Measurements from ENCODE around the gene MBOAT7. TPM values are rescaled to one million over a fixed set of nuclear protein-coding genes. Genes with fewer than 3 reads are reported as not detected.
A peak's percentile ranks its signal among the peaks of the same experiment; 100 is the strongest.

Gene MBOAT7
- total RNA-seq, 8 experiments from 2014 or later = 20.5 to 59.8 (median 30.3) TPM

GRCh38 chr19:54136864-54137698 is 52.3 kb downstream of the MBOAT7 start:
- Histone ChIP-seq H3K27ac (peak overlapping the region in 1 of 2 donors; percentile 98), H3K4me1 (replicated peaks in 1 of 2) (peaks cover 8 to 10% of the 10 kb centered on the region in 2 donors), H3K4me3 (peak overlapping the region; percentile 86 to 100 (median 91))
- WGBS, 10 experiments = 0 to 5% (median 0%) methylated on average over 1 to 13 of the region's 46 CpGs; no CpG with 5 or more reads in 5 of the 10 experiments
- in situ Hi-C loops (cut with MboI; ENCODE audit: low pct_unique_long_range_greater_than_20kb in 2 of 9, low sequenced_read_pairs in 9 of 9, unreplicated experiment in 9 of 9) = no loop called here
- peak; percentile 73 to 89 (median 87) for ATAC-seq (replicated peaks in 6 of 8)

DNA sequence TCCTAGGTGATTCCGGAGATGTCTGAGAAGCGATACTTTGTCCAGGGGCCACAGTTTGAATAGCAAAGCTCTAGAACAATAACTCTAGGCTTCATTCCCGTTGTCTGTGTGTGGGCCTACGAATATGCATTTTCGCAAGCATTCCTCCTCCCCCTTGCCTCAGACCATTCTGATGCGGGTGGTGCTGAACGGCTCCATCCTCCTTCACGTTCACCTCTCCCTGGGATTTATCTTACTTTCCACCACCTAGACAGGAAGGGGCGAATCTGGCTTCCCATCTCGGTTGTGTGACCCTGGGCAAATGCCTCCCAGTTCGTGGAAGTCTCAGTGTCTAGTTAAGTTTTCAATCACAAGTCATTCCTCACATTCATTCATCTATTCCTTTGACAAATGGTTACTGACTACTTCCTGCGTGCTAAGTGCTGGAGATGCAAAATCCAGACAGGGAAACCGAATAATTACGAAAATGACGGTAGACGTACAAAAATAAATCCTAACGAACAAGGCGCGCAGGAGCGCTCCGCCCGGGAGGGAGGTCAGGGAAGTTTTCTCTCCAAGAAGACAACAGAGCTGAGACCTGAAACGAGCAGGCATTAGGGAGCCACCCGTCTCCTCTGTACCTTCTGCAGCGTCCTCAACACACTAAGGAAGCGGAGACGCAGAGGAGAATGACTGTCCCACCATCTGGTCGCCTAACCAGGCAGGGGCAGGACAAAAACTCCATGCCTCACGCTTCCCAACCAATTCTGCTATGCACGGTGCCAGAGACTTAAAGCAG is 53.1 kb downstream of the MBOAT7 start:
- H3K4me1 ChIP-seq (replicated peaks in 1 of 2) = peaks cover 8 to 10% of the 10 kb centered on the region in 2 donors
- in situ Hi-C loops (cut with MboI; ENCODE audit: low pct_unique_long_range_greater_than_20kb in 2 of 9, low sequenced_read_pairs in 9 of 9, unreplicated experiment in 9 of 9) = no loop called here
- H3K27ac ChIP-seq = no peak overlapping the region
- WGBS, 10 experiments = 0 to 5% (median 1%) methylated on average over 2 to 14 of the region's 30 CpGs; no CpG with 5 or more reads in 2 of the 10 experiments
- peak in 2 of 8 experiments; percentile 0 to 1 for ATAC-seq (replicated peaks in 6 of 8)
- peak overlapping the region; percentile 31 to 43 (median 39) for H3K4me3 ChIP-seq

- Histone ChIP-seq H3K27ac (no peak overlapping the region), H3K4me3 (no peak overlapping the region), H3K4me1 (replicated peaks in 1 of 2) (peaks cover 6 to 8% of the 10 kb centered on the region in 2 donors)
- no peak for ATAC-seq (replicated peaks in 6 of 8)
- WGBS, 10 experiments = 0 to 80% (median 58%) methylated on average over 1 to 2 of the region's 2 CpGs; no CpG with 5 or more reads in 6 of the 10 experiments
- in situ Hi-C loops (cut with MboI; ENCODE audit: low pct_unique_long_range_greater_than_20kb in 2 of 9, low sequenced_read_pairs in 9 of 9, unreplicated experiment in 9 of 9) = no loop called here
Measured at GRCh38 chr19:54133957-54134590, 55.3 kb downstream of the MBOAT7 start.

- H3K4me1 ChIP-seq (replicated peaks in 1 of 2) = peaks cover 0 to 5% of the 10 kb centered on the region in 2 donors
- in situ Hi-C loops (cut with MboI; ENCODE audit: low pct_unique_long_range_greater_than_20kb in 2 of 9, low sequenced_read_pairs in 9 of 9, unreplicated experiment in 9 of 9) = no loop called here
- WGBS, 10 experiments = 67 to 87% (median 80%) methylated on average over 1 to 6 of the region's 10 CpGs; no CpG with 5 or more reads in 5 of the 10 experiments
- no peak for ATAC-seq (replicated peaks in 6 of 8)
- no peak overlapping the region for H3K27ac ChIP-seq
- no peak overlapping the region for H3K4me3 ChIP-seq
Measured at GRCh38 chr19:54133312-54133956, 55.9 kb downstream of the MBOAT7 start.

DNA sequence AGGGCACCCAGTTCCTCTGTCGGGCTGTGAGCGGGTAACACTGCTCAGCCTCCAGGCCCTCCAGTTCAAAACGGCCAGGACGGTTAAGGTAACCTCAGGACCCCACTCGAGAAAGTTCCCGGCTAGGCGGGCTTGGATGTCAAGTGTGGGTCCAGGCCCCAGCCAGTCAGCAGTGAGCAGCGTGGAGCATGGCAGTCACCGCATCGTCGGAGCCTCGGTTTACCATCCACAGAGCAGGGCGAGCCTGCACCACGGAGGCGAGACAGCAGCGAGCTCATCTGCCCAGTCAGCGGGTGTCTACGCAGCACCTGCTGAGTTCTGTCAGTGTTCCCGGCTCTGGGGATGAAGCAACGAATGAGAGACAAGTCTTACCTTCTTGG is 59.8 kb downstream of the MBOAT7 start:
- 92 to 100% (median 100%) methylated on average over 1 to 10 of the region's 20 CpGs; no CpG with 5 or more reads in 5 of the 10 experiments for WGBS, 10 experiments
- no peak for ATAC-seq (replicated peaks in 6 of 8)
- Histone ChIP-seq H3K4me1 (replicated peaks in 1 of 2) (no peaks in the 10 kb centered on the region), H3K4me3 (no peak overlapping the region), H3K27ac (no peak overlapping the region)
- in situ Hi-C loops (cut with MboI; ENCODE audit: low pct_unique_long_range_greater_than_20kb in 2 of 9, low sequenced_read_pairs in 9 of 9, unreplicated experiment in 9 of 9) = no loop called here

GRCh38 chr19:54128796-54129616 is 60.4 kb downstream of the MBOAT7 start:
- in situ Hi-C loops (cut with MboI; ENCODE audit: low pct_unique_long_range_greater_than_20kb in 2 of 9, low sequenced_read_pairs in 9 of 9, unreplicated experiment in 9 of 9) = no loop called here
- WGBS, 10 experiments = 90 to 100% (median 100%) methylated on average over 1 to 8 of the region's 41 CpGs; no CpG with 5 or more reads in 5 of the 10 experiments
- peak in 4 of 8 experiments; percentile 7 to 15 (median 11) for ATAC-seq (replicated peaks in 6 of 8)
- no peak overlapping the region for H3K4me3 ChIP-seq
- H3K27ac ChIP-seq = no peak overlapping the region
- no peaks in the 10 kb centered on the region for H3K4me1 ChIP-seq (replicated peaks in 1 of 2)

DNA sequence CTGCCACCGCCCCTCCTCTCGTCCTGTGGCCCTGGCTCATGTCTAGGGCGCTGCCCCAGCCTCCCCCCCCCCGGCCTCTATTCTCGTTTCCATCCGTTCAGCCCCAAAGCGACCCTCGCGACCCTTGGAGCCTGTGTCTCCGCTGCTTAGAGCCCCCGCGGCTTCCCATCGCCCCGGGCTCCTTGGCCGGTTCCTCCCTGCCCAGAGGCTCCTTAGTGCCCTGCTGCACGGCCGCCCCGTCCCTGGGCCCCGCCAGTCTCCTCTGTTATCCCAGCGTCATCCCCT is 61.0 kb downstream of the MBOAT7 start:
- ATAC-seq (replicated peaks in 6 of 8) = no peak
- Histone ChIP-seq H3K4me1 (replicated peaks in 1 of 2) (no peaks in the 10 kb centered on the region), H3K27ac (no peak overlapping the region), H3K4me3 (no peak overlapping the region)
- no CpG with 5 or more reads among the region's 20 CpGs for WGBS, 10 experiments
- in situ Hi-C loops (cut with MboI; ENCODE audit: low pct_unique_long_range_greater_than_20kb in 2 of 9, low sequenced_read_pairs in 9 of 9, unreplicated experiment in 9 of 9) = no loop called here

GRCh38 chr19:54127688-54128440 is 61.5 kb downstream of the MBOAT7 start:
- H3K27ac ChIP-seq = no peak overlapping the region
- WGBS, 10 experiments = 72 to 100% (median 94%) methylated on average over 1 to 6 of the region's 44 CpGs; no CpG with 5 or more reads in 2 of the 10 experiments
- ATAC-seq (replicated peaks in 6 of 8) = no peak
- H3K4me3 ChIP-seq = no peak overlapping the region
- no peaks in the 10 kb centered on the region for H3K4me1 ChIP-seq (replicated peaks in 1 of 2)
- in situ Hi-C loops (cut with MboI; ENCODE audit: low pct_unique_long_range_greater_than_20kb in 2 of 9, low sequenced_read_pairs in 9 of 9, unreplicated experiment in 9 of 9) = no loop called here

- in situ Hi-C loops (cut with MboI; ENCODE audit: low pct_unique_long_range_greater_than_20kb in 2 of 9, low sequenced_read_pairs in 9 of 9, unreplicated experiment in 9 of 9) = no loop called here
- no peak overlapping the region for H3K4me3 ChIP-seq
- 83 to 100% (median 96%) methylated on average over 2 to 5 of the region's 9 CpGs; no CpG with 5 or more reads in 7 of the 10 experiments for WGBS, 10 experiments
- no peak for ATAC-seq (replicated peaks in 6 of 8)
- H3K27ac ChIP-seq = no peak overlapping the region
- no peaks in the 10 kb centered on the region for H3K4me1 ChIP-seq (replicated peaks in 1 of 2)
Measured at GRCh38 chr19:54125713-54126112, 63.7 kb downstream of the MBOAT7 start.

DNA sequence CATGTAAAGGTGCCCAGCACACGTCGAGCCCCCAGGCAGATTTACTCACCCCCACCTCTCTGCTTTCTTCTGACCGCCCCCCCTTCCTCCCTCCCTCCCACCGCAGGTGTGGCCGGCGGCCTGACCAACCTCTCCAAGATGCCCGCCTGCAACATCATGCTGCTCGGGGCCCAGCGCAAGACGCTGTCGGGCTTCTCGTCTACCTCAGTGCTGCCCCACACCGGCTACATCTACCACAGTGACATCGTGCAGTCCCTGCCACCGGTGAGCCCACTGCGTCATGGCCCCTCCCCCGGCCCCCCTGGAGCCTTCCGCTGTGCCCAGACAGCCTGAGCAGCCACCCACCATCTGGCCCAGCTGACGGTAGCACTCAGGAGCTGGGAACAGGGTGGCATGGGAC is 65.0 kb downstream of the MBOAT7 start:
- in situ Hi-C loops (cut with MboI; ENCODE audit: low pct_unique_long_range_greater_than_20kb in 2 of 9, low sequenced_read_pairs in 9 of 9, unreplicated experiment in 9 of 9) = no loop called here
- WGBS, 10 experiments = no CpG with 5 or more reads among the region's 19 CpGs

GRCh38 chr19:54123682-54124081 is 65.7 kb downstream of the MBOAT7 start:
- in situ Hi-C loops (cut with MboI; ENCODE audit: low pct_unique_long_range_greater_than_20kb in 2 of 9, low sequenced_read_pairs in 9 of 9, unreplicated experiment in 9 of 9) = no loop called here
- Histone ChIP-seq H3K27ac (no peak overlapping the region), H3K4me3 (no peak overlapping the region), H3K4me1 (replicated peaks in 1 of 2) (no peaks in the 10 kb centered on the region)
- WGBS, 10 experiments = 100% methylated on average over 1 to 5 of the region's 17 CpGs; no CpG with 5 or more reads in 7 of the 10 experiments
- ATAC-seq (replicated peaks in 6 of 8) = no peak

More for the DNA sequence above, 65.0 kb downstream of the MBOAT7 start:
- H3K4me1 ChIP-seq (replicated peaks in 1 of 2) = no peaks in the 10 kb centered on the region
- H3K27ac ChIP-seq = no peak overlapping the region
- ATAC-seq (replicated peaks in 6 of 8) = peak in 2 of 8 experiments; percentile 8 to 24
- no peak overlapping the region for H3K4me3 ChIP-seq

Data from motor neuron (in vitro differentiated cells).